Measurements from ENCODE around the gene CSF2. TPM values are rescaled to one million over a fixed set of nuclear protein-coding genes. Genes with fewer than 3 reads are reported as not detected.

CSF2 gene
- polyA plus RNA-seq (2013, experiment 1 of 2; ENCODE audit: insufficient read length): not detected
- not detected for polyA plus RNA-seq (2013, experiment 2 of 2; ENCODE audit: insufficient read length)

- no peak for DNase-seq
These were observed at the start of gene CSF2 for GRCh38 chr5:132073231-132074013. Gene CSF2 (plus strand): TSS chr5:132073789. CDS start chr5:132073824, 35 bp downstream.

- no peak for DNase-seq
These were observed 49.5 kb upstream of the CSF2 start for GRCh38 chr5:132024117-132024435.

- DNase-seq: no peak
These were observed 48.7 kb upstream of the CSF2 start for GRCh38 chr5:132024789-132025402.

- DNase-seq: no peak
These were observed 48.1 kb upstream of the CSF2 start for GRCh38 chr5:132025403-132025971.

GRCh38 chr5:132026516-132027008 lies 47.0 kb upstream of the CSF2 start:
- DNase-seq: no peak

- no peak for DNase-seq
These were observed 46.6 kb upstream of the CSF2 start for GRCh38 chr5:132027027-132027426.

- DNase-seq: no peak
These were observed 43.8 kb upstream of the CSF2 start for GRCh38 chr5:132029609-132030330.

GRCh38 chr5:132030610-132031009 lies 43.0 kb upstream of the CSF2 start:
- DNase-seq: no peak

GRCh38 chr5:132032196-132032595 lies 41.4 kb upstream of the CSF2 start:
- no peak for DNase-seq

- no peak for DNase-seq
These were observed 40.5 kb upstream of the CSF2 start for GRCh38 chr5:132033122-132033521.

- no peak for DNase-seq
These were observed 36.2 kb upstream of the CSF2 start for GRCh38 chr5:132037353-132037752.

- DNase-seq: no peak
These were observed 29.4 kb upstream of the CSF2 start for GRCh38 chr5:132044207-132044606.

GRCh38 chr5:132046880-132047299 lies 26.7 kb upstream of the CSF2 start:
- no peak for DNase-seq

GRCh38 chr5:132049093-132049492 lies 24.5 kb upstream of the CSF2 start:
- DNase-seq: no peak

GRCh38 chr5:132049559-132049958 lies 24.0 kb upstream of the CSF2 start:
- no peak for DNase-seq

GRCh38 chr5:132050136-132050535 lies 23.5 kb upstream of the CSF2 start:
- no peak for DNase-seq

- DNase-seq: no peak
These were observed 22.7 kb upstream of the CSF2 start for GRCh38 chr5:132050661-132051552.

GRCh38 chr5:132052520-132052919 lies 21.1 kb upstream of the CSF2 start:
- DNase-seq: no peak

- DNase-seq: no peak
These were observed 20.1 kb upstream of the CSF2 start for GRCh38 chr5:132053483-132053882.

GRCh38 chr5:132054031-132054696 lies 19.4 kb upstream of the CSF2 start:
- no peak for DNase-seq

GRCh38 chr5:132054697-132055440 lies 18.7 kb upstream of the CSF2 start:
- no peak for DNase-seq
